GM04503 (cell line): ENCODE measurements around the gene MVK.

ENCODE experiments used
- DNase-seq: peaks from one replicate; pipeline ENCODE4 v3.0.0-alpha.2; 2012; ENCODE audit warnings: low read depth

The MVK gene

DNA sequence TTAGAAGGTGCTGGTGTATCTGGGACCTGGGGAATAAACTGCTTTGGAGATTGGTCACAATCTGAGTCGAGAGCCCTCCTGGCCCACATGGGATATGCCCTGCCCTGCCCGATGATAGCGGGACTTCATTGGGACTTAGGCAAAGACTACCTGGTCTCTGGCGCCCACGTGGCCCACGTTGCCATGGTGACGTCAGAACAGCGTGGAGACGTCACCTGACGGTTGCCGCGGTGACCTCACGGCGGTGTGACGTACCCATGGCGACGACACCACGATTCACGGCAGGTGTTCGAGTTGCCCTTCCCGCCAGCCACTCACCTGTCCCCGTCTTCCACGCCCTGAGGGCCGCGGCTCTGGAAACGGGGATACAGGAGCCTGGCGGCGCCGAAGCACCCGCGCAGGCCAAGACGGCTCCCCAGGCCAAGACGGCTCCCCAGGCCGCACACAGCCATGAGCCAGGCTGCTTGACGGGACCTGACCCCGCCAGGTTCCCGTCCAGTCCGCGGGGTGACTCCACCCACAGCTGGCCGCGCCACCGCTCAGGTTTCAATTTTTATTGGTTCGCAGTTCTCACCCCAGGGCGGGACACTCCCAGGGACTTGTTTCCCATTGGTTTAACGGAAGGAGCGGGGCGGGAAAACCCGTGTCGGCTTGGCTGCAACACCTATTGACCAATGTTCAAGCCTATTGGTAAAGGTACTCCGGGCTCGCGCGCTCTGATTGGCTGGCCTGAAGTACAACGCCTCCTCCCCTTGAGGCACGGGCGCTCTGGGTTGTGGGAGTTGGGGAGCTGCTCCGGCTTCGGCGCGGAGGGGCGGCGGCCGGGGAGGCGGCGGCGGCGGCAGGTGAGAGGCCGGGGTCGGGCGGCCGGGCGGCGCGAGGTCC is at the start of gene MVK, which contains the start of gene MMAB:
MVK (plus strand) TSS at position 766 of the 885 bp plus-strand sequence. CDS start 1,029 bp downstream, outside the sequence.
MMAB (minus strand) TSS at position 476 of the 885 bp plus-strand sequence; CDS start at position 452, 24 bp downstream.
- DNase-seq: peak; percentile 94

DNA sequence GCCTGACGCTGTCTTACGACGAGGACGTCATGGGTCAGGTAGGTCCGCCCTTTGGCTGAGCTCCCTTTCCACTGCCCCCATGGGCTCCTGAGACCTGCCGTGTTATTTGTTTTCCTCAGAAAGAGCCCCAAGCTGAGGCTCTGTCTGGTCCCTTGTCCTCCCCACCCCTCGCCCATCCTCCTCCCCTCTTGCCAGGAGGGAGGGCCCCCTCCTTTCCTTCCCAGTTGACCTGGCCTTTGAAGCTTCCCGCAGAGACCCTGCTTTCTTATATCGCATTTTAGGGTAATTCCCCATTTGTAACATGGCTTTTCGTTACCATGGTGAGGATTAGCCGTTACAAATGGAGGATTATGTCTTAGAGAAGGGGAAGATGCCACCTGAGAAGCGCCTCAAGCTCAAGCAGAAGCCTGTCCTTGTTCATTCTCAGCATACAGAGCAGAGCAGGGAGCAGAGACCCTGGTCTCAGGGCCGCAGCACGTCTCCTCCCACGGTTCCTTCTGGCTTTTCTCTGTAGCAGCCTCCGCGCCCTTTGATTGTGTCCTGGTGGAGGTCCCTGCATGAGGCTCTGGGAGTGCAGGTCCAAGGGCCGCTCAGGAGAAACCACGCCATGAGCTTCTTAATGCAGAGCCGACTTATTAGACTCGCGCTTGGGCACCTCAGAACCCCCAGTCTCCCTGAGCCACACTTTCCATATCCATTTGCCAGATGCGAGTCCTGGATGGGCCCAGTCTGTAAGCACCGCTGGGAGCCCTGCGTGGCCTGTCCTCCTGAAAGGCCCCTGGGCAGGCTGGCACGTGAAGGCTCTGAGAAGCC is 48.9 kb upstream of the MVK start:
- no peak for DNase-seq

- DNase-seq: no peak
These were observed 48.4 kb upstream of the MVK start for GRCh38 chr12:109525279-109525585.

GRCh38 chr12:109527489-109528123 is 46.0 kb upstream of the MVK start:
- no peak for DNase-seq

GRCh38 chr12:109529691-109530640 is 43.6 kb upstream of the MVK start:
- no peak for DNase-seq

DNA sequence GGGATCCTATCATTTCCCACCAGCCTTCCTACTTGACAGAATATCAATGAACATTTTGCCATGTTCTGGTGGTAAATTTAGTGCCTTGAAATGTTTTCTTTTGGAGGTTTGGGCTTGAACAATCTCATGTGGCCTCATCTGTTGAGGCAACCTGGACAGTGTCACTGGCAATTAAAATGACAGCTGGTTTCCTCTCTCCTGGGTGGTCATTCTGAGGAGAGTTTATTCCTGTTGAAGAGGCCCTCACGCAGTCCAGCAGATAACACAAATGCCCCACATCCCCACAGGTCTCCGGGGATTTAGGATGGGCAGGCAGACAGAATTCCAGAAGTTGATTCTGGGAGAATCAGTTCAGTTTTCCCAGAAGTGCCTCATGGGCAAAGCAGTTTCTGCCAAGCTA is 42.2 kb upstream of the MVK start:
- no peak for DNase-seq

DNA sequence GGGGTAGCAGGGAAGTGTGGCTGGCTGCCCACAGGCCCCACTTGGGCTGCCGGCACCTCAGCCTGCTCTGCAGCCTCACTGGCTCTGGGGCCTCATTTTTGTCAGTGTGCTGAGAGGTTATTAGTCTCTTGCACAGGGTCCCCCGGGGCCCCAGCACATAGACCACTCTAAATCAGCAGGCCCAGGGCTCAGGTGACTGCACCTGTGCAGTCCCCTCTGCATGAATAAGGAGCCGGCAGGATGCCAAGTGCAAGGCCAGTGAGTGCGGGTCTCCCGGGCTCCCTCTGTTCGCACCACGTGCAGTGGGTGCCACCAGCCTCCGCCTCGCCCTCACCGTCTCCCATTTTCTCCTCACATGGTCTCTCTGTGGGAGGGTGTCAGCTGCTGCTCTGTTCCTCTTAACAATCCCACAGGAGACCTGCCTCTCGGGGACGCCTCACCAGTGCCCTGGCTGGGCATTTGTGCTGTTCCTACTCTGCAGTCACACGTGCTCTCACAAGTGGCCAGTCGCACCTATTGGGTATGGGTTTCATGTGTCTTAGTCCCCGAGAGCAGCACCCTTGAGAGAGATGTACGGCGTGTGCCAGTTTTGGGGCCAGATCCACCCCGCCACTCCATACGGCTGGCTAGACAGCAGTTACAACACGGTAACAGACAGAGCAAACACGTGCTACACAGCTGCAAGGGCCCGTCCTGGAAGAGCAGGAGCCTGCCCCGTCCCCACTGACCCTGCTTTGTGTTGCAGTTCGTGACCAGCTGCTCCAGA is 40.7 kb upstream of the MVK start:
- no peak for DNase-seq

GRCh38 chr12:109533487-109533740 is 40.2 kb upstream of the MVK start:
- no peak for DNase-seq

DNA sequence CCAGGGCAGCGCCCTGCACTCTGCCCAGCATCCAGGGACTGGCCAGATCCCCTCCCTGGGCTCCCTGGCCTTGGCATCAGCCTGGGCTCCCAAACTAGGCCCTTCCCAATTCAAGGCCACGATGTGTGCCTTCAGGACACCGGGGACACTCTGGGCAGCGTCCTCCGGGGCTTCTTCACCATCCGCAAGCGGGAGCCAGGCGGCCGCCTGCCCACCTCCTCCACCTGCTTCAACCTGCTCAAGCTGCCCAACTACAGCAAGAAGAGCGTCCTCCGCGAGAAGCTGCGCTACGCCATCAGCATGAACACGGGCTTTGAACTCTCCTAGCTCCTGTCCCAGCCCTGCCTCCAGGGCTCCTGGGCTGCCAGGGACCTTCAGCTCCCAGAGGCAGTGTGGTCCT is 39.1 kb upstream of the MVK start:
- DNase-seq: no peak

DNA sequence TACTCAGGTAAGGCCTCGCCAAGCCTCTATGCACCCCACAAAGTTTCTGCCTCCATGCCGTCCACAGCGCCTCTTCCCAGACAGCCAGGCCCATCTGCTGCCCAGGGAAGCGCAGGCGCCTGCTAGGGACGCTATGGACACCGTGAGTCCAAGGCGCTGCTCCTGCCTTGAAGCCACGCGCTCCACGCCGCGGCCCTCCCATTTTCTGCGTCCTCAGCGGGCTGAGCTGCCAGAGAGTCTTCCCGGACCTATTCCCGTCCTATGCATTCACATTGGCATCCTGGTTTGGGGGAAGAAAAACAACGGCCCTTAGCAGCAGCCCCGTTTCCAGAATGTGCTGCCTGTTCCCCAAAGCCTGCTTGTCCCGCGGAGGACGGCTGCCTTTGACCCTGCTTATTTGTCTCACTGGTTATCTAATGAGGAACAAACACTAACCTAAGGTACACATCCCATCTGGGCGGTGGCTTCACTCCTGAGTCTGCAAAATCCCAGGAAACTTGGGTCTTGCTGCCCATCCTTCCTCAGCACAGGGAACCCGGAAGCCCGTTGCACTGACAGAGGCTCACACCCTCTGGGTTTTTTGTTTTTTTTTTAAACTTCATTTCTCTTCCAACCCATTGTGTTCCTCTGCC is 38.2 kb upstream of the MVK start:
- DNase-seq: no peak

DNA sequence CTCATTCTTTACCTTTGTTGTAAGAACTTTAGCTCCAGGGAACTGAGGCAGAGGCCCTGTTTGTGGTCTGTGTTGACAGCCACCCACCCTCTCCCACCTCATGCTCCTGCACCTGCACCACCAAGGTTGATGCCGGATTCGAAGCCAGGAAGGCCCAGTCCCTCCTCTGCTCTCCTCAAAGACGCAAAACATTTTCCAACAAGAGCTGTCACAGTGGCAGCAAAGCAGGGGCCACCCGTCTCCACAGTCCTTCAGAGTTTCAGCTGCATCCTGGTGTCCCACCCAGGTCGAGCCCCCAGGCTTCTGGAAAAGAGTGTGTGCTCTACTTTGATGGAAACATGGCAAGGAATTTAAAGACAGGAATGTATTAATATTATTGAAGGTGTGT is 37.7 kb upstream of the MVK start:
- no peak for DNase-seq

- no peak for DNase-seq
These were observed 36.5 kb upstream of the MVK start for GRCh38 chr12:109537136-109537535.

GRCh38 chr12:109538191-109538863 is 35.3 kb upstream of the MVK start:
- no peak for DNase-seq

DNA sequence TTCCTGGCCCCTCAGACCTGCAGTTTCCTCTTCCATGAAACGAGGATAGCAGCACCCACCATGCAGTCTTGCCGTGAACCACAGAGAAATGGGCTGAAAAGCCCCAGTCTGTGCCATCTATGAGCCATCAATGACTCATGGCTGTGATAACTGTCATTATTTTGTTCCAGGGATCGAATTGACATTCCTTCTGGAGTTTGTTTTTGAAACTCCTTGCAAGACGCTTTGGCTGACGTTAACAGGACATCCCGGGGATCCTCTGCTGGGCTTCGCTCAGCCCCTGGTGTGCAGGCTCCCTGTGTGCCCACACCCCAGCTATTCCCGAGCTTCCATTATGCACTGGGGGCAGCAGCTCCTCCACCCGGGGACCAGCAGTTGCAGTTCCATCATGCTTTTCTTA is 34.1 kb upstream of the MVK start:
- no peak for DNase-seq

GRCh38 chr12:109540526-109541412 is 32.8 kb upstream of the MVK start:
- DNase-seq: no peak

DNA sequence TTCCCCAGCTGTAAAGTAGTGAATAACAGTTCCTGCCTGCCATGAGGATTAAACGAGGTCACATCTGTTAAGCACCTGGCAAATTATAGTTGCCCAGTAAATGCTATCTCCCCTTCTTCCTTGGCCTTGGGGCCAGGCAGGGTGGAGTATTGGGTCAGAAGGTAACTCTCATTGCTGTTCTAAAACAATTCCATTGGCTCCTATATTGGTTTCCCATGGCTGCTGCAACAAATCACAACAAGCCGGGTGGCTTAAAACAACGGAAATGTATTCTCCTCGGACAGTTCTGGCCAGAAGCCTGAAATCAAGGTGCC is 32.2 kb upstream of the MVK start:
- no peak for DNase-seq

- no peak for DNase-seq
These were observed 31.6 kb upstream of the MVK start for GRCh38 chr12:109542014-109542413.

DNA sequence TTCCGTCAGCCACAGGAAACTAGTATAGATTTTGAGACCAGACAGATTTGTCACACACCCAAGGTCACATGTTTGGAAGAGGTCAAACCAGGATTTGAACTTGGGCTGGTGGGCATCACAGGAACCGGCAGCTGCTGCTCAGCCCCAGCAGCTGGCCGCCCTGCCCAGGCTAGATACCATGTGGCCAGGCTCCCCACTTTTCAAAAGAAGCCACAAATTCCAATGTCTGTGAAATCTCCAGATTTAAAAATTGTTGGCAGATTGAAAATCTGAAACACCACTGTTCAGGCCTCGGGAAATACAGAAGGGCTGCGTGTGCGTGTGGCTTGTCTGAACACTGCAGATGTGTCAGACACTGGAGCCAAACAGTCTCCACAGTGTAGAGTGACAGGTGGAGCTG is 30.7 kb upstream of the MVK start:
- DNase-seq: no peak

DNA sequence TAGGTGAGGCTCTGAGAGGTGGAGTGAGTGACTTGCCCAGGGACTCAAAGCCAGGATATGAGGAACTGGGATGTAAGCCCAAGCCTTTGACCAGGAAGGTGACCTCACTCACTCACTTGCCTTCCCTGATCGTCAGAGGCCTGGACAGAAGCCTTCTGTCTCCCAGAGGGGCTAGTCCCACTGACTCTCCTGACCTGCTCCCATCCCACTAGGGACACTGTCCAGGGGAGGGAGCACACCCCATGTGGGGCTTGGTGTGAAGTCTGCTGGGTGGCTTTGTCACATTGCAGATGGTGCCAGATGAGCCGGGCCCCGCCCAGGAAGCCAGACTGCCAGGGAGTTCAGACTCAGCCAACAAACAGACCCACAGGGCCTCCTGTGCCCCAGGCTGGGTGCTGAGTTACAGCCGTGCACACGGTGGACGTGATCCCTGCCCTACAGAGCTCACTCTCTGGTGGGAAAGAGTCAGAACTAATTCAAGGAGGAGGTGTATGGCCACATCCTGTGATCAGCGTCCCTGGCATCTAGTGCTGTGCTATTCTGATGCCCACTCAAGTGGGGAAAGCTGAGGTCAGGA is 28.6 kb upstream of the MVK start:
- DNase-seq: no peak
